Type B pancreatic cell (in vitro differentiated cells): ENCODE data around the gene ISLR. TPM values are rescaled to one million over a fixed set of nuclear protein-coding genes. Genes with fewer than 3 reads are reported as not detected.
"Not testable (repeated sequence)": the region's sequence is repeated elsewhere in the genome, so short reads cannot be mapped to it uniquely, and the experiment has no call there.

Experiments
- DNase-seq: peaks from one replicate; pipeline ENCODE4 v3.0.0; 2021; ENCODE audit warnings: mixed read lengths; ENCODE audit not compliant: unreplicated experiment; ENCODE audit errors: extremely low spot score
- H3K27ac Mint-ChIP-seq: 2 replicates; pipeline ENCODE4 v1.8.0; 2021; ENCODE audit warnings: mild to moderate bottlenecking, mixed read lengths
- H3K27me3 Mint-ChIP-seq: 2 replicates; pipeline ENCODE4 v1.8.0; 2021; ENCODE audit warnings: mixed read lengths
- H3K36me3 Mint-ChIP-seq: 2 replicates; pipeline ENCODE4 v1.8.0; 2021; ENCODE audit warnings: mixed read lengths
- H3K4me1 Mint-ChIP-seq: one replicate; pipeline ENCODE4 v1.8.0; 2021; ENCODE audit warnings: mixed read lengths; ENCODE audit not compliant: unreplicated experiment
- H3K4me3 Mint-ChIP-seq: 2 replicates; pipeline ENCODE4 v1.8.0; 2021; ENCODE audit warnings: mild to moderate bottlenecking, mixed read lengths
- H3K9me3 Mint-ChIP-seq: 2 replicates; pipeline ENCODE4 v1.8.0; 2021; ENCODE audit warnings: mixed read lengths
- CTCF ChIP-seq: fragments of 200-600 bp; sonication (generic); conservative IDR thresholded peaks from 2 replicates; pipeline ENCODE4 v1.5.0; 2021; ENCODE audit warnings: antibody characterized with exemption, mild to moderate bottlenecking
- total RNA-seq: library from RNA; stranded (reverse); gene quantifications from 2 replicates; pipeline ENCODE4 v1.2.1, GENCODE V29; 2021; ENCODE audit warnings: low replicate concordance

ISLR gene
- total RNA-seq, 1 donor from 2014 or later = 41.6 TPM

GRCh38 chr15:74158855-74159650 is 14.5 kb upstream of the ISLR start:
- H3K27me3 Mint-ChIP-seq = peaks cover 8% of the 10 kb centered on the region
- no peak for DNase-seq
- H3K36me3 Mint-ChIP-seq = no peaks in the 10 kb centered on the region
- no peak for TF ChIP-seq CTCF
- H3K4me1 Mint-ChIP-seq = peaks cover 24% of the 10 kb centered on the region
- no peak overlapping the region for H3K4me3 Mint-ChIP-seq
- H3K9me3 Mint-ChIP-seq = peaks cover under 1% of the 10 kb centered on the region
- no peak overlapping the region for H3K27ac Mint-ChIP-seq

- no peak for TF ChIP-seq CTCF
- Mint-ChIP-seq H3K36me3 (no peaks in the 10 kb centered on the region), H3K9me3 (peaks cover 4% of the 10 kb centered on the region), H3K4me3 (no peak overlapping the region), H3K27me3 (peaks cover 12% of the 10 kb centered on the region), H3K27ac (no peak overlapping the region), H3K4me1 (peaks cover 24% of the 10 kb centered on the region)
- no peak for DNase-seq
Measured at GRCh38 chr15:74159773-74160172, 13.7 kb upstream of the ISLR start.

- H3K4me1 Mint-ChIP-seq = peaks cover 24% of the 10 kb centered on the region
- H3K4me3 Mint-ChIP-seq, H3K27ac Mint-ChIP-seq, H3K9me3 Mint-ChIP-seq, H3K36me3 Mint-ChIP-seq, DNase-seq: not testable (repeated sequence)
- H3K27me3 Mint-ChIP-seq = peaks cover 16% of the 10 kb centered on the region
Measured at GRCh38 chr15:74160390-74160789, 13.1 kb upstream of the ISLR start.

GRCh38 chr15:74162195-74162536 is 11.3 kb upstream of the ISLR start:
- not testable (repeated sequence) for H3K4me3 Mint-ChIP-seq, H3K27ac Mint-ChIP-seq, H3K9me3 Mint-ChIP-seq, H3K36me3 Mint-ChIP-seq, DNase-seq
- peaks cover 12% of the 10 kb centered on the region for H3K4me1 Mint-ChIP-seq
- peaks cover 12% of the 10 kb centered on the region for H3K27me3 Mint-ChIP-seq

GRCh38 chr15:74165461-74165860 is 8.0 kb upstream of the ISLR start:
- Mint-ChIP-seq H3K4me3 (no peak overlapping the region), H3K4me1 (peaks cover 22% of the 10 kb centered on the region), H3K36me3 (no peaks in the 10 kb centered on the region), H3K9me3 (peaks cover 4% of the 10 kb centered on the region), H3K27ac (no peak overlapping the region), H3K27me3 (peaks cover 15% of the 10 kb centered on the region)
- no peak for TF ChIP-seq CTCF
- DNase-seq = no peak

- H3K4me3 Mint-ChIP-seq = no peak overlapping the region
- H3K36me3 Mint-ChIP-seq = no peaks in the 10 kb centered on the region
- no peak overlapping the region for H3K27ac Mint-ChIP-seq
- peaks cover 15% of the 10 kb centered on the region for H3K27me3 Mint-ChIP-seq
- no peak for DNase-seq
- H3K9me3 Mint-ChIP-seq = peaks cover 4% of the 10 kb centered on the region
- no peak for TF ChIP-seq CTCF
- peaks cover 32% of the 10 kb centered on the region for H3K4me1 Mint-ChIP-seq
Measured at GRCh38 chr15:74167891-74168331, 5.6 kb upstream of the ISLR start.
